Airway epithelial cell (primary cell): Measurements from ENCODE around the gene HMMR. TPM values are rescaled to one million over a fixed set of nuclear protein-coding genes. Genes with fewer than 3 reads are reported as not detected.

Source experiments
- total RNA-seq: library from RNA; depleted of rRNA; stranded (reverse); fragments of >200 nt; gene quantifications from 2 replicates; pipeline ENCODE4 v1.2.3, GENCODE V29; 2015

Gene HMMR, protein sequence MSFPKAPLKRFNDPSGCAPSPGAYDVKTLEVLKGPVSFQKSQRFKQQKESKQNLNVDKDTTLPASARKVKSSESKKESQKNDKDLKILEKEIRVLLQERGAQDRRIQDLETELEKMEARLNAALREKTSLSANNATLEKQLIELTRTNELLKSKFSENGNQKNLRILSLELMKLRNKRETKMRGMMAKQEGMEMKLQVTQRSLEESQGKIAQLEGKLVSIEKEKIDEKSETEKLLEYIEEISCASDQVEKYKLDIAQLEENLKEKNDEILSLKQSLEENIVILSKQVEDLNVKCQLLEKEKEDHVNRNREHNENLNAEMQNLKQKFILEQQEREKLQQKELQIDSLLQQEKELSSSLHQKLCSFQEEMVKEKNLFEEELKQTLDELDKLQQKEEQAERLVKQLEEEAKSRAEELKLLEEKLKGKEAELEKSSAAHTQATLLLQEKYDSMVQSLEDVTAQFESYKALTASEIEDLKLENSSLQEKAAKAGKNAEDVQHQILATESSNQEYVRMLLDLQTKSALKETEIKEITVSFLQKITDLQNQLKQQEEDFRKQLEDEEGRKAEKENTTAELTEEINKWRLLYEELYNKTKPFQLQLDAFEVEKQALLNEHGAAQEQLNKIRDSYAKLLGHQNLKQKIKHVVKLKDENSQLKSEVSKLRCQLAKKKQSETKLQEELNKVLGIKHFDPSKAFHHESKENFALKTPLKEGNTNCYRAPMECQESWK
- total RNA-seq, result 26.5 and 34.5 TPM in 2 replicates

DNA sequence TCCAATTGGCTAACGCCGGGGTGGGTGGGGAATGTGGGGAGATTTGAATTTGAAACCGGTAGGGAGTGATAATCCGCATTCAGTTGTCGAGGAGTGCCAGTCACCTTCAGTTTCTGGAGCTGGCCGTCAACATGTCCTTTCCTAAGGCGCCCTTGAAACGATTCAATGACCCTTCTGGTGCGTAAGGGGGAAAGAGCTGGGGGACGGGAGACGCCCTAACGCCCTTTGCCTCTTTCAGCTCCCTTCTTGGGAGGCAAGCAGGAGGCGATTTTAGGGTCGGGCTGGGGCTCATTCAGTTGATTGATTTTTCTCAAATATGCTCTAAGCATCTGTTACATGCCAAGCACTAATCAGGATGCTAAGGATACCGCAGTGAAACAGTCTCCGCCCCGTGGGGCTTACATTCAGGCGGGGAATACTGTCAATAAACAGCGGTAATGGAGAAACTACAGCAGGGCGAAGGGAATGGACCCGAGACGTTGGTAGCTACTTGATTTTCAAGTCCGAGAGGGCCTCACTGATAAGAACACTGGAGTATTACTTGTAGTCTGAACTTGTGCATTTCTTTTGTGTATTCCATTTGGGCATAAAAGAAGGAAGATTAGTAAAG is at the start of gene HMMR:
TSS of gene HMMR (plus strand) at position 71 of the 610 bp plus-strand sequence. CDS start at position 132, 61 bp downstream.

DNA sequence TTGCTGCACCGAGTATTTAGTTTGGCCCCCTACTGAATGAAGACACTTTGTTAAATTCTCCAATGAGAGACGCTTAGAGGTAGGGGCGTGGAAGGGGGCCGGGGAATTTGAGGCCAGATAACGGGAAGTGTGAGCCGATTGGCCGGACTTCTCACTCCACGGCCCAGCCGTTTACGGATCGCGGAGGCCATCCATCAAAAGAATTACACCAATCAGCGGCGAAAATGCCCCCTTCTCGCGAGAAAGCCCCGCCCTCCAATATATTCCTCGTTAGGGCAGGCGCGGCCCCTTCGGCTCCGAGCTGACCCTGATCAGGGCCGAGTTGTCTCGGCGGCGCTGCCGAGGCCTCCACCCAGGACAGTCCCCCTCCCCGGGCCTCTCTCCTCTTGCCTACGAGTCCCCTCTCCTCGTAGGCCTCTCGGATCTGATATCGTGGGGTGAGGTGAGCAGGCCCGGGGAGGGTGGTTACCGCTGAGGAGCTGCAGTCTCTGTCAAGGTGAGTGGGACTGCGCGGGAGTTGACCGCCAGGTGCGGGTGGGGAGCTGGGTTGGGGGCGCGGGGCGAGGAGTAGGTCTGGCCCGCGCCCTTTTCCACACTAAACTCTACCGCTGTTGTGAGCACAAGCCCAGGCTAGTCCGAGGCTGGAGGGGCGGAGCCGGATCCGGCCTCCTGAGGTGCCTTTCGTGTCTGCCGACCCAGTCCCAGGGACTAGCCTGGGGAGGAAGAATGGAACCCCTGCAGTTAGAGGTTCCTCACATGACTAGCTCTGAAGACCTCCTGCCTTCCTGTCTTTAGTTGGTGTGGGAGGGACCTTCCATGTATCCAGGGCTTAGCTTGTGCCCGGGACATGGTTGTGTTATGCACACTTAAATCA is 22.9 kb upstream of the HMMR start, which contains the start of gene CCNG1:
TSS of gene CCNG1 (plus strand) at position 287 of the 874 bp plus-strand sequence. CDS start 1,662 bp downstream, outside the sequence.

GRCh38 chr5:163459819-163460561 is 442 bp upstream of the HMMR start, which contains the start of gene NUDCD2:
TSS of gene NUDCD2 (minus strand) at chr5:163460102. CDS start at chr5:163460050, 52 bp downstream.

GRCh38 chr5:163505368-163506094 is 45.1 kb downstream of the HMMR start, which contains the start of gene MAT2B:
TSS of gene MAT2B (plus strand) at chr5:163505619. CDS start at chr5:163505687, 68 bp downstream.

Other genes with a start within 250 kb of the HMMR start
- 88.4 and 97.4 TPM in 2 replicates for gene CCNG1, start 23.0 kb upstream of the HMMR start, total RNA-seq
- 7.3 and 8.5 TPM in 2 replicates for gene NUDCD2, start 530 bp upstream of the HMMR start, total RNA-seq
- gene MAT2B, start 45.0 kb downstream of the HMMR start, total RNA-seq, result 33.6 and 37.7 TPM in 2 replicates